SK-N-SH (cell line): Measurements from ENCODE around the gene MCM5. TPM values are rescaled to one million over a fixed set of nuclear protein-coding genes. Genes with fewer than 3 reads are reported as not detected.

Experiments used
- CTCF ChIA-PET: fragments of 300-600, 350-600 bp; formaldehyde crosslinking; extraction: SDS; loops from one replicate; lab custom pipeline; 2021; lab: Yijun Ruan, JAX
- POLR2A ChIA-PET: fragments of 350-600 bp; sonication (Branson Sonifier 250); formaldehyde crosslinking; extraction: SDS; loops from one replicate; lab custom pipeline; 2020; ENCODE audit warnings: antibody characterized with exemption, inconsistent platforms; lab: Yijun Ruan, JAX
- DNase-seq: peaks from one replicate; pipeline ENCODE4 v3.0.0; 2012
- H2AFZ ChIP-seq: fragments of 200-600 bp; sonication (generic); 2 replicates; pipeline ENCODE4 v1.8.1; 2016; ENCODE audit warnings: antibody characterized with exemption, mild to moderate bottlenecking, low read depth
- H3F3A ChIP-seq: fragments of 200-600 bp; sonication (generic); replicated peaks from 2 replicates; pipeline ENCODE3; 2016; ENCODE audit warnings: antibody characterized with exemption, mild to moderate bottlenecking; ENCODE audit not compliant: insufficient read depth
- H3K27ac ChIP-seq, 2 experiments: fragments of 200-500 bp in 1 of 2; fragments of 200-600 bp in 1 of 2; sonication (Bioruptor generic) in 1 of 2; sonication (generic), shearing (Covaris generic) in 1 of 2; 2 replicates each; pipeline versions ENCODE4 v1.5.1 to v1.6.1; 2014 to 2016; ENCODE audit warnings: low read depth in 2 of 2, inconsistent platforms in 1 of 2, low read length in 1 of 2, mild to moderate bottlenecking in 1 of 2, mixed read lengths in 1 of 2
- H3K27me3 ChIP-seq: fragments of 200-600 bp; sonication (generic), shearing (Covaris generic); 2 replicates; pipeline ENCODE4 v1.6.1; 2016; ENCODE audit warnings: mixed run types; ENCODE audit not compliant: insufficient read depth
- H3K36me3 ChIP-seq, 2 experiments: fragments of 200-500 bp in 1 of 2; fragments of 200-600 bp in 1 of 2; sonication (Bioruptor generic) in 1 of 2; sonication (generic) in 1 of 2; replicated peaks in 1 of 2; 2 replicates each; pipeline versions ENCODE3 to v1.5.1; 2014 to 2016; ENCODE audit warnings: low read length in 1 of 2, mild to moderate bottlenecking in 1 of 2; ENCODE audit not compliant: insufficient read depth in 2 of 2, control insufficient read depth in 1 of 2
- H3K4me1 ChIP-seq, 2 experiments: fragments of 200-500 bp in 1 of 2; fragments of 200-600 bp in 1 of 2; sonication (Bioruptor generic) in 1 of 2; sonication (generic), shearing (Covaris generic) in 1 of 2; 2 replicates each; pipeline versions ENCODE4 v1.5.1 to v1.6.1; 2014 to 2016; ENCODE audit warnings: low read depth in 1 of 2, low read length in 1 of 2, mixed run types in 1 of 2; ENCODE audit not compliant: insufficient read depth in 2 of 2, control insufficient read depth in 1 of 2
- H3K4me2 ChIP-seq: fragments of 200-600 bp; sonication (generic), shearing (Covaris generic); 2 replicates; pipeline ENCODE4 v1.6.1; 2017; ENCODE audit warnings: mixed run types
- H3K4me3 ChIP-seq, 2 experiments: fragments of 200-500 bp in 1 of 2; fragments of 200-600 bp in 1 of 2; sonication (Bioruptor generic) in 1 of 2; sonication (generic), shearing (Covaris generic) in 1 of 2; 2 replicates each; pipeline versions ENCODE4 v1.5.1 to v1.8.1; 2014 to 2016; ENCODE audit warnings: low read depth in 2 of 2, inconsistent platforms in 1 of 2, low read length in 1 of 2, mild to moderate bottlenecking in 1 of 2, mixed read lengths in 1 of 2, moderate library complexity in 1 of 2
- H3K79me2 ChIP-seq: fragments of 200-600 bp; sonication (generic); 2 replicates; pipeline ENCODE4 v1.8.1; 2017; ENCODE audit warnings: mild to moderate bottlenecking; ENCODE audit not compliant: insufficient read depth
- H3K9ac ChIP-seq: fragments of 200-600 bp; sonication (generic); 2 replicates; pipeline ENCODE4 v1.6.1; 2017; ENCODE audit warnings: mixed run types
- H3K9me2 ChIP-seq: fragments of 200-600 bp; sonication (generic); 2 replicates; pipeline ENCODE4 v1.6.1; 2017; ENCODE audit warnings: mixed run types
- H3K9me3 ChIP-seq: fragments of 200-600 bp; sonication (generic); 2 replicates; pipeline ENCODE4 v1.6.1; 2017; ENCODE audit warnings: mixed run types, mild to moderate bottlenecking, moderate library complexity
- H4K20me1 ChIP-seq: fragments of 200-600 bp; sonication (generic); 2 replicates; pipeline ENCODE4 v1.6.1; 2017; ENCODE audit warnings: mild to moderate bottlenecking, mixed run types; ENCODE audit not compliant: insufficient read depth
- CHD2 ChIP-seq: fragments of 150-350 bp; IDR thresholded peaks from 2 replicates; pipeline ENCODE4 v1.6.1; 2018; ENCODE audit warnings: low read length; ENCODE audit not compliant: partially characterized antibody
- ELF1 ChIP-seq: IDR thresholded peaks from 2 replicates; pipeline ENCODE4 v1.4.0; 2012
- FOXJ3 ChIP-seq: sonication (generic); formaldehyde crosslinking; IDR thresholded peaks from 2 replicates; pipeline ENCODE4 v1.5.1; 2020; ENCODE audit warnings: mild to moderate bottlenecking, missing genetic modification reagents
- FOXM1 ChIP-seq: IDR thresholded peaks from 2 replicates; pipeline ENCODE4 v1.4.0; 2012; ENCODE audit warnings: low read depth, mild to moderate bottlenecking
- GABPA ChIP-seq: IDR thresholded peaks from 2 replicates; pipeline ENCODE4 v1.4.0; 2012; ENCODE audit warnings: low read depth, mild to moderate bottlenecking
- MEF2A ChIP-seq: IDR thresholded peaks from 2 replicates; pipeline ENCODE4 v1.4.0; 2012; ENCODE audit warnings: low read depth, borderline replicate concordance
- NFIC ChIP-seq: IDR thresholded peaks from 2 replicates; pipeline ENCODE4 v1.4.0; 2012; ENCODE audit warnings: borderline replicate concordance
- NRF1 ChIP-seq: IDR thresholded peaks from 2 replicates; pipeline ENCODE4 v1.6.1; 2012; ENCODE audit warnings: low read depth, mild to moderate bottlenecking, low read length
- RFX5 ChIP-seq: IDR thresholded peaks from 2 replicates; pipeline ENCODE4 v1.6.1; 2012; ENCODE audit warnings: mild to moderate bottlenecking, improper control_type of control experiment, low read length
- SMC3 ChIP-seq: IDR thresholded peaks from 2 replicates; pipeline ENCODE4 v1.6.1; 2012; ENCODE audit warnings: low read depth, low read length, improper control_type of control experiment
- TCF12 ChIP-seq: IDR thresholded peaks from 2 replicates; pipeline ENCODE4 v1.4.0; 2012
- YY1 ChIP-seq: IDR thresholded peaks from 2 replicates; pipeline ENCODE4 v1.4.0; 2012; ENCODE audit warnings: low read depth, mild to moderate bottlenecking
- WGBS: methylation state at CpG from one replicate; pipeline ENCODE4 v1.1.6; 2017; ENCODE audit warnings: low lambda C conversion rate; 5-methylcytosine and 5-hydroxymethylcytosine counted together
- polyA plus RNA-seq, 3 experiments: library from polyadenylated mRNA; depleted of rRNA; stranded (reverse); fragments of >200 nt; gene quantifications; 2 replicates each; pipeline ENCODE4 v1.2.3, GENCODE V29; 2012
- TF ChIP-seq, protein P1 (sequence below): IDR thresholded peaks from 2 replicates; pipeline ENCODE4; 2012
- TF ChIP-seq, protein P2 (sequence below): IDR thresholded peaks from 2 replicates; pipeline ENCODE4 v1.4.0; 2012; ENCODE audit warnings: low read depth, borderline replicate concordance
- TF ChIP-seq, protein P3 (sequence below): fragments of 150-350 bp; IDR thresholded peaks from 2 replicates; pipeline ENCODE4 v1.6.1; 2017; ENCODE audit warnings: antibody characterized with exemption, low read length, low read depth, borderline replicate concordance
- TF ChIP-seq, protein P4 (sequence below): fragments of 200-600 bp; sonication (generic); IDR thresholded peaks from 2 replicates; pipeline ENCODE4 v1.6.1; 2017; ENCODE audit warnings: antibody characterized with exemption, mild to moderate bottlenecking, moderate library complexity

Gene MCM5
- polyA plus RNA-seq, 1 of the 3 experiments (the other 2 are of a cell fraction), result 42.9 TPM

DNA sequence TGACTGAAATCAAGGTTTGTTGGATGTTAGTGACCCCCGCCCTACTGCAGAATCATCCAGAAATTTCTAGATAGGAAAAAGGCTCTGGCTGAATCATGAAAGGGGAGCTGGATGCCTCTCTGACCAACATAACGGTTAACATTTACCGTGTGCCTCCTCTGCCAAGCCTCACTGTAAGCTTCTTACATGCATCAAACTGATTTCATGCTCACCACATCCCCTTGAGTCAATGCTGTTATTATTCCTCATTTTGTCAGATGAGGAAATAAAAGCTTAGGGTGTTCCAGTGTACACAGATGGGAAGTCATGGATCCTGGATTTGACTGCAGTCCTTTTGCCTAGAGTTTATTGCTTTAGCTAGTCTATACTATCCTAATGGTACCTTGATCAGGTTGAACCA is 24.9 kb upstream of the MCM5 start:
- Histone ChIP-seq H3K27me3 (no peaks in the 10 kb centered on the region), H3K79me2 (no peaks in the 10 kb centered on the region), H3K4me1 (peaks cover 8 to 13% of the 10 kb centered on the region in 2 experiments; a peak in 3 of 4 replicates), H2AFZ (no peak overlapping the region), H3K4me2 (no peak overlapping the region), H3K27ac (no peak overlapping the region), H3K9me3 (no peaks in the 10 kb centered on the region), H3K36me3 (no peaks in the 10 kb centered on the region), H4K20me1 (no peaks in the 10 kb centered on the region), H3K9ac (no peak overlapping the region), H3F3A (peaks cover 15% of the 10 kb centered on the region), H3K4me3 (no peak overlapping the region), H3K9me2 (no peaks in the 10 kb centered on the region)
- ChIA-PET CTCF (interaction anchor here (1.0 to 1.6 kb wide), 3 partner anchors 14 to 56 kb away, joined by 5 read pairs; no protein-coding TSS in a partner anchor), POLR2A (no interaction called here)
- DNase-seq, result no peak
- TF ChIP-seq RFX5 (no peak), FOXJ3 (CRISPR knock-in tag) (no peak)
- TF ChIP-seq, protein P1, sequence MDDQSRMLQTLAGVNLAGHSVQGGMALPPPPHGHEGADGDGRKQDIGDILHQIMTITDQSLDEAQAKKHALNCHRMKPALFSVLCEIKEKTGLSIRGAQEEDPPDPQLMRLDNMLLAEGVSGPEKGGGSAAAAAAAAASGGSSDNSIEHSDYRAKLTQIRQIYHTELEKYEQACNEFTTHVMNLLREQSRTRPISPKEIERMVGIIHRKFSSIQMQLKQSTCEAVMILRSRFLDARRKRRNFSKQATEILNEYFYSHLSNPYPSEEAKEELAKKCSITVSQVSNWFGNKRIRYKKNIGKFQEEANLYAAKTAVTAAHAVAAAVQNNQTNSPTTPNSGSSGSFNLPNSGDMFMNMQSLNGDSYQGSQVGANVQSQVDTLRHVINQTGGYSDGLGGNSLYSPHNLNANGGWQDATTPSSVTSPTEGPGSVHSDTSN, result no peak
- TF ChIP-seq, protein P2, sequence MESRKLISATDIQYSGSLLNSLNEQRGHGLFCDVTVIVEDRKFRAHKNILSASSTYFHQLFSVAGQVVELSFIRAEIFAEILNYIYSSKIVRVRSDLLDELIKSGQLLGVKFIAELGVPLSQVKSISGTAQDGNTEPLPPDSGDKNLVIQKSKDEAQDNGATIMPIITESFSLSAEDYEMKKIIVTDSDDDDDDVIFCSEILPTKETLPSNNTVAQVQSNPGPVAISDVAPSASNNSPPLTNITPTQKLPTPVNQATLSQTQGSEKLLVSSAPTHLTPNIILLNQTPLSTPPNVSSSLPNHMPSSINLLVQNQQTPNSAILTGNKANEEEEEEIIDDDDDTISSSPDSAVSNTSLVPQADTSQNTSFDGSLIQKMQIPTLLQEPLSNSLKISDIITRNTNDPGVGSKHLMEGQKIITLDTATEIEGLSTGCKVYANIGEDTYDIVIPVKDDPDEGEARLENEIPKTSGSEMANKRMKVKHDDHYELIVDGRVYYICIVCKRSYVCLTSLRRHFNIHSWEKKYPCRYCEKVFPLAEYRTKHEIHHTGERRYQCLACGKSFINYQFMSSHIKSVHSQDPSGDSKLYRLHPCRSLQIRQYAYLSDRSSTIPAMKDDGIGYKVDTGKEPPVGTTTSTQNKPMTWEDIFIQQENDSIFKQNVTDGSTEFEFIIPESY, result no peak
- TF ChIP-seq, protein P3, sequence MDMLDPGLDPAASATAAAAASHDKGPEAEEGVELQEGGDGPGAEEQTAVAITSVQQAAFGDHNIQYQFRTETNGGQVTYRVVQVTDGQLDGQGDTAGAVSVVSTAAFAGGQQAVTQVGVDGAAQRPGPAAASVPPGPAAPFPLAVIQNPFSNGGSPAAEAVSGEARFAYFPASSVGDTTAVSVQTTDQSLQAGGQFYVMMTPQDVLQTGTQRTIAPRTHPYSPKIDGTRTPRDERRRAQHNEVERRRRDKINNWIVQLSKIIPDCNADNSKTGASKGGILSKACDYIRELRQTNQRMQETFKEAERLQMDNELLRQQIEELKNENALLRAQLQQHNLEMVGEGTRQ, result no peak
- 87% methylated on average over 3 of the region's 3 CpGs for WGBS

DNA sequence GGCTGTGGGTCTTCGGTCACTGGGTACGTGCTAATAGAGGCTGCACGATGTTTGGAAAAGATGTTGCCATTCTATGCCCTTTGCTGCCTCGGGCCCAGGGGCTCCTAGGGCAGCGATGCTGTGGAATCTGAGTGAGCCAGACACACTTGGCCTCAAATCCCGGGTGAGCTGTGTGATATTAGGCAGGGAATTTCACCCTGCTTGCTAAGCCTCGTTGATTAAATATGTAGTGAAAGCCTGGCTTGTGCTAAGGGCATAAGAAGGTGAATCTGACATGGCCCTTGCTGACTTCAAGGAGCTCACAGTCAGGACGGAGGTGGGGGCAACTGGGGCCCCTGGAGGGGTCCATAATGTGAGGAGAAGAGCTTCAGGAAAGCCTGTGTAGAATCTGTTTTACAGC is 24.4 kb upstream of the MCM5 start:
- 91% methylated on average over 8 of the region's 8 CpGs for WGBS
- H3K27me3 ChIP-seq, result no peaks in the 10 kb centered on the region
- H3K9me2 ChIP-seq, result no peaks in the 10 kb centered on the region
- H2AFZ ChIP-seq, result no peak overlapping the region; the same call in 1 of the 2 replicates
- H3K27ac ChIP-seq, result no peak overlapping the region
- DNase-seq, result no peak
- H3K4me3 ChIP-seq, result no peak overlapping the region
- H3K9me3 ChIP-seq, result no peaks in the 10 kb centered on the region
- CTCF ChIA-PET, result interaction anchor here (0.7 to 1.6 kb wide), 3 partner anchors 24 to 76 kb away, joined by 3 to 5 read pairs (median 5); no protein-coding TSS in a partner anchor
- peaks cover 9 to 13% of the 10 kb centered on the region in 2 experiments; a peak in 3 of 4 replicates for H3K4me1 ChIP-seq
- H3K36me3 ChIP-seq, result no peaks in the 10 kb centered on the region
- H4K20me1 ChIP-seq, result no peaks in the 10 kb centered on the region
- H3K9ac ChIP-seq, result no peak overlapping the region
- H3K4me2 ChIP-seq, result no peak overlapping the region
- TF ChIP-seq FOXM1 (no peak), SMC3 (no peak), NRF1 (no peak), TCF12 (no peak), MEF2A (no peak), CHD2 (no peak), NFIC (no peak), GABPA (no peak), YY1 (no peak), RFX5 (no peak), ELF1 (no peak)
- TF ChIP-seq, protein P3, result no peak
- TF ChIP-seq, protein P4, sequence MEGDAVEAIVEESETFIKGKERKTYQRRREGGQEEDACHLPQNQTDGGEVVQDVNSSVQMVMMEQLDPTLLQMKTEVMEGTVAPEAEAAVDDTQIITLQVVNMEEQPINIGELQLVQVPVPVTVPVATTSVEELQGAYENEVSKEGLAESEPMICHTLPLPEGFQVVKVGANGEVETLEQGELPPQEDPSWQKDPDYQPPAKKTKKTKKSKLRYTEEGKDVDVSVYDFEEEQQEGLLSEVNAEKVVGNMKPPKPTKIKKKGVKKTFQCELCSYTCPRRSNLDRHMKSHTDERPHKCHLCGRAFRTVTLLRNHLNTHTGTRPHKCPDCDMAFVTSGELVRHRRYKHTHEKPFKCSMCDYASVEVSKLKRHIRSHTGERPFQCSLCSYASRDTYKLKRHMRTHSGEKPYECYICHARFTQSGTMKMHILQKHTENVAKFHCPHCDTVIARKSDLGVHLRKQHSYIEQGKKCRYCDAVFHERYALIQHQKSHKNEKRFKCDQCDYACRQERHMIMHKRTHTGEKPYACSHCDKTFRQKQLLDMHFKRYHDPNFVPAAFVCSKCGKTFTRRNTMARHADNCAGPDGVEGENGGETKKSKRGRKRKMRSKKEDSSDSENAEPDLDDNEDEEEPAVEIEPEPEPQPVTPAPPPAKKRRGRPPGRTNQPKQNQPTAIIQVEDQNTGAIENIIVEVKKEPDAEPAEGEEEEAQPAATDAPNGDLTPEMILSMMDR, result no peak
- TF ChIP-seq, protein P1, result no peak
- no peaks in the 10 kb centered on the region for H3K79me2 ChIP-seq
- POLR2A ChIA-PET, result no interaction called here
- H3F3A ChIP-seq, result peaks cover 16% of the 10 kb centered on the region
